HG03064 (cell line): ENCODE results near the gene PPP1R9A.

Experiments
- ATAC-seq: cut with Tn5 transposase; IDR thresholded peaks from one replicate; pipeline ENCODE4 v1.9.1; 2021; ENCODE audit warnings: low read depth; ENCODE audit not compliant: unreplicated experiment

Gene PPP1R9A

DNA sequence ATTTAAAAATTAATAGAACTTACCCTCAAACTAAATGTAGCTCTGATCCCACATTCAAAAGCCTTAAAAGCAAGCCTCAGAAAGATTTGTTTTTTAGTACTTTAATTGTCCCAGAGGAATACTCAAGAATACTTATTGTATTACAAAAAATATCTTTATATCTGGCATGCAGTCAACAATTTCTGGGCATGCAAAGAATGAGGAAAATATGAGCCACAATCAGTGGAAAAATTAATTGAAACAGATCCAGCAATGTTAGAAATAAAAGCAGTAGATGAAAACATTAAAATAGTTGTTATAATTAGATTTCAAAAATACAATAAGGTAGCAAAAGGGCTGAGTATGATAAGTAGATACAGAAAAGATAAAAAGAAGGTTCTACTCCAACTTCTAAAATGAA, 262.3 kb downstream of the PPP1R9A start:
- no peak for ATAC-seq

DNA sequence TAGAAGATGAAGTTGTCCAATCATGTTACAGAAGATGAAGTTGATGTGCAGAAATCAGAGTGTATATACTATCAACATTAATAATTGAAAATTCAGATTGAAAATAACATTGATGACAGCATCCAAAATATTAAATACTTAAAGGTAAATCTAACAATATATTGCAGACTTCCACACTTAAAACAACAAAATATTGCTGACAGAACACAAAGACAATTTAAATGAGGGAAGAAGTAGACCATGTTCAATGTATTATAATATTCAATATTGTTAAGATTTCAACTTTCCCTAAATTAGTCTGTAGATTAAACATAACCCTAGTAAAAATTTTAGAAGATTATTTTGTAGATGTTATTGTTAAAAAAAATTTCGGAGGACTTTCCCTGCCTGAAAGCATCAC, 265.0 kb downstream of the PPP1R9A start:
- no peak for ATAC-seq

DNA sequence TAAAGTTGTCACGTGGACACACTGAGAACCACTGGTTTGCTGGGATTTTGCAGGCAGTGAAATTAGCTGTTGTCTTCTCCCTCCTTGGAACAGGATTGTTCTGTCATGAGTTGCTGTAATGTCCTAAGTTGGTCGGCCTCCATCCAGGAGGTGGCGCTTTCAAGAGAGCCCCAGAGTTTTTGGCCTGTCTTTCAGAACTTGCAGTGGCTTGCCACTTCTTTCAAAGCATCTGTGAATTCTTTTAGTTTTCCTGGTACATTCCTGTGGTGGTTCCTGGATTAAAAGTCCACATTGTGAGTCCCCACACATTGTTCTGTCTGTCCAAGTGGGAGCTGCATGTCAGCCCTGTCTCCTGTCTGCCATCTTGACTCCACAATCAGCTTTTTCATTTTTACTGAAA, 283.1 kb downstream of the PPP1R9A start:
- ATAC-seq: no peak

DNA sequence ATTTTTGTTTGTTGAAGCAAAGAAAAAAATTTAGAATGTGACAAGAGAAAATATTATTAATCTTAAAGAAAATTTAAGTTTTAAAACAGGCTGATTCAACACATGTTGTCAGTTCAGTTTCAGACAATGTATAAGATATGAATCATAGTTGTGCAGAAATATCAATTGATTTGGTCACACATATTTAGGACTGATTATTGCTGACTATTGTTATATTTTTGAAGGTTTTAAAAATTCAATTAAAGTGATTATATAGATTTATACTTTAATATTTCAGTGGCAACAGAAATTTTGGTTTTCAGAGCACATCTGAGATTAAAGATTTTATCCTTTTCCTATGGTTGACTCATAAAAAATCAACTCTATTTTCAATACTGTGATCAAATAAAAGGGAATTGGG, 284.4 kb downstream of the PPP1R9A start:
- no peak for ATAC-seq

DNA sequence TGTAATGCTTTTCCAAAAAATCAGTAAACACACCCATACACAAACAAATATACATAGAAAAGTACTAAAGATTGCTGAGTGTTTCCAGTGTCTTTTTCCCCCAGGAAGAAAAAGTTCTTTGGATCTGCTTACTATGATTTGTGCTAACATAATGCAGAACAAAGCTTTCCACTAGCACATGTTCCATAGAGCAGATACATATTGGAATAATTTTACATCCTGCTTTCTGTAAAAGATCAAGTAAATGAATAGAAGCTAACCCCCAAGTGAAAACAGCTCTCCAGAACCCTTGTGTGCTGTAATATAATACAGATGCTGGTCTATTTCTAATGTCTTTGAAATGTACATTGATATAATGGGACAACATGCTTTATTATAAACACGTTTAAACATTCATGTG, 291.5 kb downstream of the PPP1R9A start:
- ATAC-seq: no peak

DNA sequence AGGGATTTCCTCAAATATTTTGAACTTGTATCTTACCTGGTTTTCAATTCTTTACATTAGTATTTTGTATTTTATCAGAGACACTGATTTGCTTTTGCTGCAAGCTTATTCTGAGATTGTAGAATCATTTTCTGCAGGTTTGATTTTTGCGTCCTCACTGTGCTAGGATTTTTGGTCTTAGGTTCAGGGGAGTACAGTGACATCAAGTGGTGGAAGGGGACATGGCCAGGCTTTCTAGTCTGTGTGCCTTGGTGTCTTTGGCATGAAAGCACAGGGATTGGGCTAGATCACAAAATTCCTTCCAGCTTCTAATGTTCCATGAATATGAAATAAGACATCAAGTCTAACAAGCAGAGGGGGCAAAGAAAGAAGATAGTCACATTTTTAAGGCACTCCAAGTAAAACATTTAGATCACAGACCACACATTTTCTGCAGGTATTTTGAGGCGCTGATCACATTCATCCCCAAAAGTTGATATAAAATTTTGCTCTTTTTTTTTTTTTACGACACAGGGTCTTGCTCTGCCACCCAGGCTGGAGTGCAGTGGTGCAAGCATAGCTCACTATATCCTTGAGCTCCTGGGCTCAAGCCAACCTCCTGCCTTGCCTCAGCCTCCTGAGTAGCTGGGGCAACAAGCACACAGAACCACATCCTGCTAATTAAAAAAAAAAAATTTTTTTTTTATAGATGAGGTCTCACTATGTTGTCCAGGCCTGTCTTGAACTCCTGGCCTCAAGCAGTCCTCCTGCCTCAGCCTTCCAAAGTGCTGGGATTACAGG, 292.6 kb downstream of the PPP1R9A start:
- ATAC-seq: no peak

DNA sequence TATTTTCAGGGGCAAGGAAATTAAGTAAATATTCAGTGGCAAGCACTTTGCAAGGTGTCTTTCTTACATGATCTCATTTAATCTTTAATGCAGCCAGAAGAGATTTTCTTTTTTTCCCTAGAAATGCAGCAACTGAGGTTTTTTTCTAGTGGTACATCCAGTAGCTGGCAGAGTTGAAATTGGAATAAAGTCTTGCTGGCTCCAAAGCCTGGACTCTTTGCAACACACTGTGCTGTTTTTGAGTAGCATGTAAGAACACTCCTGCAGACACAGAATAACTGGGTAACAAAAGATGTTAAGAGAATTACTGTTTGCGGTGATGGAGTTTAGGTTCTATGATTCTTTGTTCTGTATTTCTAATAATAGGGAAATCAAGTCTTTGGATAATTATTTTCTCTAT, 293.3 kb downstream of the PPP1R9A start:
- ATAC-seq: no peak

DNA sequence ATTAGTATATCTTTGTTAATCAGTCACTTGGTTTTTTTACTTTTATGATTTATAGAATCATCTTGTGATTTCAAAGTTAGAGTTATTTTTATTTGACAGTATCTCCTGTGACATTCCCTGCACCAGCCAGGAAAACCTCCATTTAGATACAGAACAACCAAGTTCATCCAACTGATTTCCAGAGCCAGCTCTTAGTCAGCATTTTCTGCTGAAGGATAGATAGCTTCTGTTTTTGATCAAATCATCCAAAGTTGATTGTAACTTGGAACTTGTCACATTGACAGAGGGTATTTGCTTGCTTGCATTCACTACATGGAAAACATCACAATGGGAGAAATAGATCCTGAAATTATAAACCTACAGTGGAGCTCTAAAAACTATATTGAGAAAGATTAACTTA, 294.3 kb downstream of the PPP1R9A start:
- no peak for ATAC-seq

DNA sequence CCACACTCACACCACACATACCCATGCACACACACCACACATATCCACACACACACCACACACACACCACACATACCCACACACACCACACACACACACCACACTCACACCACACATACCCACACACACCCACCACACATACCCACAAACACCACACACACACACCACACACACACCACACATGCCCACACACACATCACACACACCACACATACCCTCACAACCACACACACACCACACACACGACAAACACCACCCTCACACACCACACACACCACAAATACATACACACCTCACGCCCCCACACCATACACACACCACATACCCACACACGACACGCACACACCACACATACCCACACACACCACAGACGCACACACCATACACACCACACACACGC, 297.2 kb downstream of the PPP1R9A start:
- no peak for ATAC-seq

DNA sequence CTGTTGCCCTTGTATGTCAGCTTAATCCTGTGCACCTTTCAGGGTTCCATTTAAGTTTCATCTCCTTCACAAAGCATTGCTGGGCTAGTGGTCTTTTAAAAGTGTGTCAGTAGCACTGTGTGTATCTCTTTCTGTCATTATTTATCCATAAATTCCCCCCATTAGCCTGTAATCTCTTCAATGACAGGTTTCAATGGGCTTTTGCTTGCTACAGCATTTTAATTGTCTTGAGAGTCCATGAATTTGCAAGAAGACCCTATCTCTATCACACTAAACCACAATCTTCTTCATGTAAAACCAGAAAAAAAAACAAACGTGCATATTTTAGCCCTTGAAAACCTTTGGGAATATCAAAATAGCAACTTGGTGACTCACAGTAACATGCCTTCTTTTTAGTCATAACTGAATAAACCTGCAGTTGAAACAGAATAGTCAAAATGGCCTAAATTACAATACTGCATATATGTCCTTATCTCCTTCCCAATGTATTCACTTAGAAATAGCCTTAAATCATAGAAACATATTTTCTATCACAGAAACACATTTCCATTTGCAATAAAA, 298.4 kb downstream of the PPP1R9A start:
- no peak for ATAC-seq

DNA sequence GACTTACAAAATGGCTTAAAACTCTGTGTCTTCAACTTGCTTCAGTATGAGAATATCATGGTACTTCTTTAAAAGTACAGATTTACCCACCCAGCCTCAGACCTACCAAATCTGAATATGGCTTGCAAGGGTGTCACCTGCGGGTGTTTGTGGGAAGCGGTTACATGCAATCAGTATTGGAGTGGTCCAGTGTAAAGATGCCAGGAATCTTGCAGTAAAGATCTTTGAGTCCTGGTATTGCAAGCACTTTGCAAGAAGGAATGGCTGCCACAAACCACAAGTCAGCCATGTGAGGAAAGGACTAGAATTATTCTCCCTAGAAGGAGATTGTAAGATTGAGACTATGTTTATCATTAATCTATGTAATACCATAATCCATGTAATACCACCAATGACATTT, 301.9 kb downstream of the PPP1R9A start:
- ATAC-seq: no peak

DNA sequence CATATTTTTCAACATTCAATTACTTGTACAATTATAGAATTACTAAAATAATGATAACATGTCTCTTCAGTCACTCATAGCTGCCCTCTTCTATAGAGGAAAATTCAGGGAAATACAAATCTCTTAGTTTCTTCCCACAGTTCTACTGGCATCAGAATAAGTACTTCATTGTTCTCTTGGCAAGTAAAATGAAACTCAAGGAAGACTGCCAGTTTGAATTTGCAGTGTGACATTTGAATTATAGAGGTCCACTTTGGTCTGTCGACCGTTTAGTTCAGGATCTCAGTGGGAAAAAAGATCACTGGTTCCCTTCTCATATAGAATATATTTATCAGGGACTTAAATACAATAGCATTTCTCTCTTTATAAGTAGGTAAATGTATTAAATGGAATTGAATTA, 302.4 kb downstream of the PPP1R9A start:
- ATAC-seq: no peak

DNA sequence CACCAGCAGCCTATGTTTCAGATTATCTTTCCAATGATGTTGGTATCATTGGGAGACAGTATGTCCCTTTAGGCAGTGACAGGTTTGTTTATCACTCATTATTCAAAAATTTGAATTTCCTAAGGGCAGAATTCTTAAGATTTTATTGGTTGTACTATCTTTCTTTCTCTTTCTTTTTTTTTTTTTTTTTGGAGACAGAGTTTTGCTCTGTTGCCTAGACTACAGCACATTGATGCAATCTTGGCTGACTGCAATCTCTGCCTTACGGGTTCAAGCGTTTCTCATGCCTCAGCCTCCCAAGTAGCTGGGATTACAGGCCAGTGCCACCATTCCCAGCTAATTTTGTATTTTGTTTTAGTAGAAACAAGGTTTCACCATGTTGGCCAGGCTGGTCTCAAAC, 305.8 kb downstream of the PPP1R9A start:
- ATAC-seq: no peak

DNA sequence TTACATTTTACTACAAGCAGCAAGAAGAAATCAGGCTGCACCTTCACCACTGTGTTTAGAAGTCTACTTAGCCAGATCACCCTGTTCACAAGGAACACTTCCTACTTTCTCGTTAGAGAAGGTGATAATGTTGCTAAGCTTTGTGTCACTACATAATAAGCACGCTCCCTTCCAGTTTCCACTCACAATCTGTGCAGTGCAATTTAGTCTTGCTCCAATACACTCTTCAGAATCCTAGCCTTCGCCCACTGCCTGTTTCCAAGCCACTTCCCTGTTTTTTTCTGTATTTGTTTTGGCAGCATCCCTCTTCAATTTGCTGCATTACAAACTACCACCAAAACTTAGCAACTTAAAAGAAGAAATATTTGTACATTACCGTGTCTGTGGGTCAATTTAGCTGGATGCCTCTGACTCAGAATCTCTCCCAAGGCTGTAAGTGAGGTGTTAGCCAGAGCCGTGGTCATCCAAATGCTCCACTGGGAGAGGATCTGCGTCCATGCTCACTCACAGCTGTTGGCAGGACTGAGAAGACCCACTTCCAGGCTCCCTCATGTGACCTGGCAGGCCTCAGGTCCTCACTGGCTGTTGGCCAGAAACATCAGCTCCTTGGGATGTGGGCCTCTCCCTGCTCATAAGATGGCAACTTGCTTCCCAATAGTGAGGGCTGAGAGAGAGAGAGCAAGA, 306.6 kb downstream of the PPP1R9A start:
- ATAC-seq: no peak

DNA sequence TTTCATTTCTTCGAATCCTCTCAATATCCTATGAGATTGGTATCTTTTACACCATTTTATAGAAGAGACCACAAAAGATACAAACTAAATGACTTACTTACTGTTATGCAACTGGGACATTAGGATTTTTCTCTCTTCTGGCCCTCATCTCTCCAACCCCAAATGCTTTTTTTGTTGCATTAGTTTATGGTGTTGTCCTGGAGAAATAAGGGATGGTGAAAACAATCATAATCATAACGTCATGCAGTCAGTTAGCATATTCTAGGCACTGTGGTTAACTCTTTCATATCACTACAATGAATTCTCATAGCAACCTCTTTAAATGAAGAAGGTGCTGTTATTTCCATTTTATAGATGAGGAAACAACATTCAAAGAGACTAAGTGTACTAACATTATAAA, 312.3 kb downstream of the PPP1R9A start:
- no peak for ATAC-seq

DNA sequence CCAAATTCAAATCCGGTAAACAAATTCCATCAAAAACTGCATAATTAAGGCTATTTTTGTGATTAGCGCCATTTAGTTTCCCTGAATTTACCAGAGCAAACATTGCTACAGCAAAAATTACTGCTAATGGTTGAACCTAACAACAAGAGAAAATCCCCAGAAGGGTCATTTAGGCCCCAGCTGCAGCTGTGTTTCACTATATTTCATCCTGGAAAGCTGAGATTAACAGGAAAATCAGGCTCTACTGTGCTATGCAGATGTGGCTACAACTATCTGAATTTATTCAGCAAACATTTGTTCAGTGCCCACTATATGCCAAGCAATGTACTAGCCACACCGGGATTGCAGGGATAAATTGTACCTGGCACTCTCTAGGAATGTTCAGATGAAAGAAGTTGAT, 312.9 kb downstream of the PPP1R9A start:
- ATAC-seq: no peak

DNA sequence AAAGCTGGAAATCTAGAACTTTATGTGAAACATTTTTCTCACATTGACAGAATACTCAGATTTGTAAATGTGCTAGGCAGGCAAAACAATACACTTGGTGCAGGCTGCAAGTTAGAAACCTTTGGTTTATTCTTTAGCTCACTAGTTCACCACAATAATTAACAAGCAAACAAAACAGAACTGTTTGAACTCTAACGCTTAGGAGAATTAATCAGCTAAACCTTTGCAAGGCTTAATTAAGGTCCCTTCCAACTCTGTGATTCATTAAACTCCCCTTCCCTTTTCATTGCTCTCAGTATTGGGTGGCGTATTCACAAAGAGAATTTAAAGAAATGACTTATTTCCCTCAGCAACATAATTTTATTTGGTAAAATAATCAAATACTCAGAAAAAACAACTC, 317.9 kb downstream of the PPP1R9A start:
- ATAC-seq: no peak

DNA sequence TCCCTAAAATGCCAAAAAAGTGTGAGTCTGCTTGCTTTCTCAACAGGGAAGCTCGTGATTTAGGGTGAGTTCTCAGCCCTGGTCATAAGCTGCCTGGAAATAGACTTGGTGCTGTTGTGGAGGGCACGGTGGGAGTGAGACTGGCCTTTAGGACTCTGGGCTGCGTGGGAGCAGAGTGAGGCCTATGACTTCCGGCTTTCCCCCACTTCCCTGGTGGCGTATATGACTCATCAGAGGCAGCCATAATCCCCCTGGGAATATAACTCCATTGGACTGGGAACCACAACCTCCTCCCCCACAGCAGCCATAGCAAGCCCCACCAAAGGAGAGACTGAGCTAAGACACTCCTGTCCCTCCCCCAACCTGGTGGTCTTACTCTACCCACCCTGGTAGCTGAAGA, 321.9 kb downstream of the PPP1R9A start:
- no peak for ATAC-seq

DNA sequence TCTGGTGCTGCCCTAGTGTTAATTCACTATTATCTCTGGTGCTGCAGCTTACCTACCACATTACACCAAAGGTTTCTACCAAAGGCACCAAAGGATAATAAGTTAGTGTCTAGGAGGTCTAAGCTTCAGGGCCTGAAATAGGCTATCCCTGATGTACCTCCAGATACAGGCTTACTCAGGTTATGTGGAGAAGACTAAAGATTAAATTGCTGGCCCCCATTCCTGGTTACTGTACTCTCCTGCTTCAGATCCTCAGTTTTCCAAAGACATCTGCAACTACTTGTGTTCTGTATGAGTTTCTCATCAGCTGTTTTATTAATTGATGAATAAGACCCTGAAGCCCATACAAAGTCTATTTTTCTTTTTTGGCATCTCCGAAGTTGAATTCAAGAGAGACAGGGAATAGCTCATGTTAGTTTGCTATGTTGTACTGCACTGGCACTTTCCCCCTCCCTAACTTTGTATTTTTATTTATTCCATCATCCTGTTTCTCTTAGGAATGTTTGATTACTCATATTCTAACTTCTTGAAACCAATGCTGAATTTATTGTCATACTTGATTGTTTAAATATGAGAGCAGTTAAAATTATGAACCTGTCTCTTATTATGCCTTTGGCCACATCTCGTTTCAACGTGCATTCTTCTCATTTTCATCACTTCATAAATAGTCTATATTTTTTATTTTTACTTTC, 331.0 kb downstream of the PPP1R9A start:
- ATAC-seq: no peak

DNA sequence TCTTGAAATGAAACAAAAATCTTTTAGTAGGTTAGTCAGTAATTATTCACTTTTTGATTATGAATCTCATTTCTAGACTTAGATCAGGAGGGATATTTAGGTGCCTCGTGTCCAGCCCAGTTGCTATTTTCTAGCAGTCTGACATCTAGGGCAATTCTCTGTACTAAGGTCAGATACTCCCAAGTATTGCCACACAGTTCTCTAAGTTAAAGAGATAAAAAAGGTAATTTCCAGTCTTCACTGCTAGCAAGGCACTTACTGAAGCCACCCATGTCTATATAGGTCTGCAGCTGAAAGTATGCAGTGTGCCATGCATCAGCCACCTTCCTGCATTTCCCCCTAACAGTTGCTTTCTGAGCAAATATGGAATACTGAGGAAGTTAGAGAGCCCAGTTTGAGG, 333.5 kb downstream of the PPP1R9A start:
- no peak for ATAC-seq

DNA sequence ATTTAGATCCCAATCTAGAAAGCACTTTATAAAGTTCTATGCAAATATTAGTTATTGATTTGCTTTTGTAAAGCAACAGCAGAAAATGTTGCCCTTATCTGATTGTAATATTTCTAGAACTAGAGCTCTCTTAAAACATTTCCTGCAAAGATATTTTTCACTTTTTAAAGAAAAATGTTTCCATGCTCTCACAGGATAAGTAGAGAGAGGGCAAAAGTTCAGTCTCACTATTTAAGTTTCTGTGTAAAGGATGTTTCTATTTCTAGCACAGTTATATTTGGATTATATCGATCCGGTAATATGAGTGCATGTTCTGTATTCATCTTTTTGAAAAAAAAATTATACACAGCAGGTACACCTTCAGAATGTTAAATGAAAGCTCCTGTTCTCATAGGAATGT, 334.9 kb downstream of the PPP1R9A start:
- ATAC-seq: no peak
